Dedifferentiated amniotic fluid mesenchymal stem cell (primary cell): Measurements from ENCODE around the gene SNTA1.
"Not testable (repeated sequence)": the region's sequence is repeated elsewhere in the genome, so short reads cannot be mapped to it uniquely, and the experiment has no call there.

Experiments used
- DNase-seq: peaks from one replicate; pipeline ENCODE4 v3.0.0-alpha.2; 2016; ENCODE audit errors: extremely low spot score

The SNTA1 gene

GRCh38 chr20:33431797-33432381, 11.7 kb downstream of the SNTA1 start:
- no peak for DNase-seq

DNA sequence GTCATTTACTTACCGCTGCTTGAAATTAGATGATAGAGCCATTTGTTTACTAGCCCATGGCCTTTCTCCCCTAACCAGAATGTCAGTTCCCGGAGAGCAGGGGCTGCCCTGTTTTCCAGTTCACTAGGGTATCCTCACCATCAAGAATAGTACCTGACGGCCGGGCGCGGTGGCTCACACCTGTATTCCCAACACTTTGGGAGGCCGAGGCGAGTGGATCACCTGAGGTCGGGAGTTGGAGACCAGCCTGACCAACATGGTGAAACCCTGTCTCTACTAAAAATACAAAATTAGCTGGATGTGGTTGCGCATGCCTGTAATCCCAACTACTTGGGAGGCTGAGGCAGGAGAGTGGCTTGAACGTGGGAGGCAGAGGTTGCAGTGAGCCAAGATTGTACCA, 19.7 kb downstream of the SNTA1 start:
- DNase-seq = not testable (repeated sequence)

DNA sequence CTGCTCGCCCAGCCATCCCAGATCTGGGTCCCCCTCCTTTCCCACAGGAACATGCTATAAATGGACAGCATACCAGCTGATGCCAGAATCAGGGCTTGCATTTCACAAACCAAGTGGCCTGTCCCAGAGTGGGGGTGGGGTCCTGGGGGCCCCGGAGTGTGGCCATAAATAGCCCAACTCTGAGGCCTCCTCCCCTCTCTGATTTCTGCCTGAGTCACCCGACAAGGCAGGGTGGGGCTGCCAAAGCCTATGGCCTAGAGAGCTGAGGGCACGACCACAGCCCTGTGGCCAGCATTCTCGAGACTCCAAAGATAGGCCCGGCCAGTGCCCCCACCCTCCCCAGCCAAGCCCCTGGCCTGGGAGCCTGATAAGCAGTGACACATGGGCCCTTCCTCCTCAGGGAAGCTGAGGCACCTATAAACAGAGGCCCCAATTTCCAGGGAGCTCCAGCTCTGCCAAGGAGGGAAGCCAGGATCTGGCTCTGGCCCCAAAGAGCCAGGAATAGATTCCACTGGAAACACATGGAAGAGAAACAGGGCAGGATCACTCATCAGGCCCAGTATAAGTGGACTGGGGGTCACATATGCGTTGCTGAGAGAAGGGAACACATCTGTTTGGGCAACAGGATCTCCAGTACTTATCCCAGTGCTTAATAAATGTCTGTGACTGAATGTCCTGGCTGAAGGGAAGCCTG, 20.3 kb downstream of the SNTA1 start:
- peak; percentile 77 for DNase-seq

- DNase-seq = no peak
Observed at GRCh38 chr20:33419140-33419974, 24.2 kb downstream of the SNTA1 start.

DNA sequence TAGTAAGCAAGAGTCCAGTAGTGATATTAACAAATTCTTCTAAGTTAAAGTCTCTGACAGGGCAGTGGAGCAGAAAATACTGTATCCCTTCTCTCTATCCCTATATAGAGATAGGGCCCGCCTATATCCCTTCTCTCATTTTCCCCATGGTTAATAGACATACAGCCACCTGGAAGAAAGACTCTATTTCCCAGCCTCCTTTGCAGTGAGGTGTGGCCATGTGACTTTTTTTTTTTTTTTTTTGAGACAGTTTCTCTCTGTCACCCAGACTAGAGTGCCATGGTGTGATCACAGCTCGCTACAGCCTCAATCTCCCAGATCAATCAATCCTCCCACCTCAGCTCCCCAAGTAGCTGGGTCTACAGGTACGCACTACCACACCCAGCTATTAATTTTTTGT, 25.5 kb downstream of the SNTA1 start:
- DNase-seq = no peak

DNA sequence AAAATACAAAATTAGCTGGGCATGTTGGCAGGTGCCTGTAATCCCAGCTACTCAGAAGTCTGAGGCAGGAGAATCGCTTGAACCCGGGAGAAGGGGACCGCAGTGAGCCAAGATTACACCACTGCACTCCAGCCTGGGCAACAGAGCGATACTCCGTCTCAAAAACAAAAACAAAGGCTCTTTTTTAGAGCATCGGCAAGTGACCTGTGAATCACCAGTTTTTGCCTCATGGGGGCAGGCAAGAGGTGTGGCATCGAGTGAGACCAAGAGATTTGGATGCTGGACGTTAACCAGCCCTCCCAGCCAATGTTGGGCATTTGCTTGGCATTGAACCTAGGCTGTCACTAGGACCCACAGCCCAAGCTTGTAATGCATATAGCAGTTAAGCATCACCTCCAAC, 27.6 kb downstream of the SNTA1 start:
- no peak for DNase-seq

DNA sequence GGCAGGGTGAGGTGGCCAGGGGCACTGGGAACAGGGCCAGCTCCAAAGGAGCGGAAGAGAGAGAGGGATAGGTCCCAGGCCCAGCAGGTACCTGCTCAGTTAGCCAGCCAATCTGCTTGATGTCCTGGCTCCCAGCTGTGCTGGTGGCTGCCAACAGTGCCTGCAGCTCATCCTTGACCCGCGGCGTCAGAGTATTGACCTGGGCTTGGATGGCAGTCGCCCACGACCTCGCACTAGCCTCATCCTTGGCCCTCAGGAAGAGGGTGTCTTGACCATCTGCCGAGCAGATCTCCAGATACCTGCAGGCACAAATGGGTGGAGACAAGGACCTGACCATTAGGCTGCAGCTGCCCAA, 31.1 kb downstream of the SNTA1 start:
- DNase-seq = no peak

- DNase-seq = no peak
Observed at GRCh38 chr20:33411711-33412483, 31.7 kb downstream of the SNTA1 start.

DNA sequence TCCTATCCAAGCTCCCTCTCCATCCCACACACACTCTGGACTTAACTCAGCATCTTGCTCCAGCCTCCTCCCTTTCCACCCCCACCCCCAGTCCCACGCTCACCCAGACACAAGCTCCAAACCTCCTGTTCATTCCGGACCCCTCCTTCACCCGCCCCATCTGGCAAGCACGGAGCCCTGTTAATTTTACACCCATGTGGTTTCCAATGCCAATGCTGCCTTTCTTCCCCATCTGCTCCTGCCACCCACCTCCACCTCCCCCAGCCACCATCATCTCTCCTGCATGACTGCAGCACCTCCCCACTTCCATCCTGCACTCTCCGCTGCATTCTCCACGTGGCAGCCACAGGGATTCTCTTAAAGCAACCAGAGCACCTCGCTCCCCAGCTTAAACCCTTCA, 32.3 kb downstream of the SNTA1 start:
- no peak for DNase-seq

DNA sequence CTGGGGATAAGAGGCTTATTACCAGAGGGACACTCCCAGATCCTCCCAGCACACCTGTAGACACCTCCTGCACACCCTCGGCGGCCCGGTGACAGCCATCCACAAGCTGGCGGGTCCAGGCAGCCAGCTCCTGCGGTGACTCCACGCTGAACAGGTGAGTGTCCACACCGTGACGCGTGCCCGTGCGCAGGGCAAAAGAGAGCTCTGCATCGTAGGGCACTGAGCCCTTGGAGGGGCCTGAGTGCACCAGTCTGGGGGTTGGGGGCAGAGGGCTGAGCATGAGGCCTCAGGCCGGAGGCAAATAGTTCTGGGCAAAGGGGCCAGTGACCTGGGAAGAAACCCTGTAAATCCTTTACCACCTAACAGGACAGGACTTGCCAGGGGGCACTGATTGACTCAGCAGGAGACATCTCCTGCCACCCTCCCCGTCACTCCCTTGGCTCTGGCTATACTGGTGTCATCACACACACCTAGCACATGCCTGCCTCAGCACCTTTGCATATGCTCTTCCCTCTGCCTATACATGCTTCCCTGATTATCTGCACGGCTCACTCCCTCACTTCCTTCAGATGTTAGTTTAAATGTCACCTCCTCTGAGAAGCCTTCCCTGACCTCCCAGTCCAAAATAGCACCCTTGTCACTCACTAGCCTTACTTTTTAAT, 33.4 kb downstream of the SNTA1 start:
- DNase-seq = no peak

DNA sequence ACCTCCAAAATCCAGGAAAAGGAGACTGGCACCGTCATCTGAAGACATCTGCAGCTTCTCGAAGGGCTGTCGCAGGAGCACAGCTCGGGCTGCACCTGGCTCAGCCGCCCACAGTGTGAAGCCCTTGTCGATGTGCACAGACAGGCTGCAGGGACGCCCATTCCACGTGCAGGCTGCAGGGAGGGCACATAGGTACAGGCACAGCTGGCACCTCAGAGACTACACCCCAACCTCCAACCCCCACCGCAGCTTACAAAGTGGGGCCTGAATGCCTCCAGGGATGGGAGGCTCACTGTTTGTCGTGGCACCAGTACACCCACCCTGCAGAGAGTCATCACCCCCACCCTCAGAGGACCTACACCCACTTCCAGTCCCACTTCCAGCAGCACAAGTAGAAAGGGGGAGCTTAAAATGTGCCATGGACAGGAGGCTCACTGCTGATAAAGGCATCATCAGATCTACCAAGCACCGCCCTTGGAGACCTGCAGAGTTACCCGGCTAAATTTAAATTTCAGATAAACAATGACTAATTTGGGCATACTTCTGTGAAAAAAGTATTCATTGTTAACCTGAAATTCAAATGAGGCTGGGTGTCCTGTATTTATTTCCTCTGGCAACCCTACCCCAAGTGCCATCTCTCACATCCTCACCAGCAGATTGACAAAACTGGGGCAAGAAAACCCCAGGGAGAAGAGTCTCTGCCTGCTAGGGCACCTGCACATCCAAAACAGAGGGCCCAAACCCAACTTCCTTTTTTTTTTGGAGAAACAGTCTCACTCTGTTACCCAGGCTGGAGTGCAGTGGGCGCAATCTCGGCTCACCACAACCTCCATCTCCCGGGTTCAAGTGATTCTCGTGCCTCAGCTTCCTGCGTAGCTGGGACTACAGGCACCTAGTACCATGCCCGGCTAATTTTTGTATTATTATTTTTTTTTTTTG, 34.6 kb downstream of the SNTA1 start:
- DNase-seq = no peak

DNA sequence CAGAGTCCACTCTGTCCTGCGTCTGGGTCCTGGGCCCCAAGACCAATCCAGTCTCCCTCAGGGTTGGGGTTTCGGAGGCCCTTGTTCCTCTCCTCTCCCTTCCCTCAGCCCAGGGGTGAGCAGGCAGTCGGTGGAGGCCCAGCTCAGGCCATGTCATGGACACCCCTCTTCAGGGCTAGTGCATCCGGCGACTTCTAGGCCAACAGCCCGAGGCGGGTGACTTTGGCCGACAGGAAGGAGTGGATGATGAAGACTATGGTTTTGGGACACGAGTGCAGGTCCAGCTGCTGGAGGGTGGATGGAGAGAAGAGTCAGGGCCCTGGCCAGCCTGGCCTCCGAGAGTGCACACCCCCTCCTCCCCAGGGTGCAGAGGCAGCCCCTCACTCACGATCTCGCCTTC, 35.2 kb downstream of the SNTA1 start:
- no peak for DNase-seq

- DNase-seq = no peak
Observed at GRCh38 chr20:33407796-33408195, 35.8 kb downstream of the SNTA1 start.

DNA sequence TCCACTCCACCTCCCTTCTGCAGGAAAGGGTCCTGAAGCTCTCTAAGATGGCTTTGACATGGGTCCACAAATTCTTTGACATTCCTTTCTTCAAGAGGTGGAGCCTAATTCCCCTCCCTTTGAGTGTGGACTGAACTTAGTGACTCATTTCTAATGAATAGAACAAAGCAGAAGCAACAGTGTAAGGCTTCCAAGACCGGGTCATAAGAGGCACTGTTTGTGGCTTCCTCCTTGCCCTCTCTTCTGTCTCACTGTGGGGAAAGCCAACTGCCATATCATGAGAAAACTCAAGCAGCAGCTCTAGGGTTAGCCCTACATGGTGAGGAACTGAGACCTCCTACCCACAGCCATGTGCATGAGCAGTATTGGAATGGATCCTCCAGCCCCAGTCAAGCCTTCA, 36.3 kb downstream of the SNTA1 start:
- DNase-seq = no peak

DNA sequence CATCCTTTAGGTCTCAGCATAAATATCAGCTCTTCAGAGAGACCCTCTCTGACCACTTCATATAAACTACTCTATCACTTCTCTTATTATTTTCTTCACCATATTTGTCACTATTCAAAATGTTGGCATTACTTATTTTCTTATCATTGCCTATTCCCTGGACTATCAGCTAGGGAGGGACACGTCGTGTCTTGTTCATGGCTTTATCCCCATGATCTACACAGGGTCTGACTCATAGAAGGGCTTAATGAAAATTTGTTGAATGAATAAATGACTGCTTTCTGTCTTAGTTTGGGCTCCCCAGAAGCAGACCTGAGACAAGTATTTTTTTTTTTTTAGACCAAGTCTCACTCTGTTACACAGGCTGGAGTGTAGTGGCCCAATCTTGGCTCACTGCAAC, 39.3 kb downstream of the SNTA1 start:
- DNase-seq = no peak

DNA sequence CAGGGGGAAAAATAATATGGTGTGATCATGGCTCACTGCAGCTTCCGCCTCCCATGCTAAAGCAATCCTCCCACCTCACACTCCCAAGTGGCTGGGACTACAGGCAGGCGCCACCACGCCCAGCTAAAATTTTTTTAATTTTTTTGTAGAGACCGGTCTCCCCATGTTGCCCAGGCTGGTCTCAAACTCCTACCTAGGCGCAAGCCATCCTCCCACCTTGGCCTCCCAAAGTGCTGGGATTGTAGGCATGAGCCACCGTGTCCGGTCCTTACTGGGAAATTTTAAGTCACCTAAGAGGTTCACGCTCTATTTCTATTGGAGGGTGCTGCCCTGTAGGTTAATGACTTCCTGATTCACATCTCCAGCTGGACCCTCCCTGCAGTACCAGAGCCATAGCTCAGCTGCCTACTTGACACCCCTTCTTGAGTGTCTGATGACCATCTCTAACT, 41.6 kb downstream of the SNTA1 start:
- DNase-seq = no peak

DNA sequence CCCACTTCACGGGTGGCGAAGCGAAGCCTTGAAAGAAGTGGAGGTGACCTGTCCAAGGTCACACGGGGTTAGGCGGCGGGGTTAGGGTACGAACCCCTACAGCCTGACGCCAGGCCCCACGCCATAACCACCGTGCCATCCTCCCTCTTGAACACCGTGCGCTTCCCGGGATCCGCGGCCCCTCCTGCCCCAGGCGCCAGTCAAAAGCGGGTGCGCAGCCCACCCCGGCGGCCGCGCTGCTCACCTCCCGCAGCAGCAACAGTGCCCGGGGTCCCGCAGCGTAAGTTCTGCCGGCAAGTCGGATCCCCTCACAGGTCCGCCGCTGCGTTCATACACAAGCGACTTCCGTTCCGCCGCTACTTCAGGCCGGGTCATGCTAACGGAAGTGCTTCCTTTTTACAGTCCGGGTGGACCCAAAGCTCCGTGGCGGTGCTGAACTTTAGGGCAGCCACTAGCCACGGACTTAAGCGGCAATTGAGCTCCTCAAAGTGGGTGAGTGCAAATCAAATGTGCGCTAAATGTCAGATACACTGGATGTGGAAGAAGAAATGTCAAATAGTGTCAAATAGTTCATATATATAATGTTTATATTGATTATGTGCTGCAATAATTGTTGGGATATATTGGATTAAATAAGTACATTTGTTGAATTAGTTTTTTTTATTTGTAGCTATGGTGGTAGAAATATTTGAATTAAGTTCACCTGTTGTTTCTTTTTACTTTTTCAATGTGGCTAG, 42.2 kb downstream of the SNTA1 start, which contains the start of gene CDK5RAP1:
Gene CDK5RAP1 (minus strand): TSS at position 336 of the 737 bp plus-strand sequence. CDS start 4,455 bp downstream, outside the sequence.
- peak; percentile 93 for DNase-seq

- DNase-seq = no peak
Observed at GRCh38 chr20:33400812-33401183, 42.8 kb downstream of the SNTA1 start.

GRCh38 chr20:33399924-33400323, 43.6 kb downstream of the SNTA1 start:
- no peak for DNase-seq

GRCh38 chr20:33394718-33395117, 48.8 kb downstream of the SNTA1 start:
- no peak for DNase-seq
